Lower leg skin (tissue), 3 donors: ENCODE measurements around the gene IFT57.

Experiments
- POLR2A ChIP-seq, 2 donors: fragments of 450-650 bp; IDR thresholded peaks; one replicate each; pipeline ENCODE4 v1.6.1; 2016 to 2017; ENCODE audit warnings: antibody characterized with exemption in 2 of 2, mild to moderate bottlenecking in 1 of 2, moderate library complexity in 1 of 2
- TF ChIP-seq, protein P1 (sequence below), 3 donors: fragments of 450-650 bp; IDR thresholded peaks; one replicate each; pipeline ENCODE4 v1.5.1; 2016; ENCODE audit warnings: antibody characterized with exemption in 3 of 3, mild to moderate bottlenecking in 3 of 3, moderate library complexity in 2 of 3

DNA sequence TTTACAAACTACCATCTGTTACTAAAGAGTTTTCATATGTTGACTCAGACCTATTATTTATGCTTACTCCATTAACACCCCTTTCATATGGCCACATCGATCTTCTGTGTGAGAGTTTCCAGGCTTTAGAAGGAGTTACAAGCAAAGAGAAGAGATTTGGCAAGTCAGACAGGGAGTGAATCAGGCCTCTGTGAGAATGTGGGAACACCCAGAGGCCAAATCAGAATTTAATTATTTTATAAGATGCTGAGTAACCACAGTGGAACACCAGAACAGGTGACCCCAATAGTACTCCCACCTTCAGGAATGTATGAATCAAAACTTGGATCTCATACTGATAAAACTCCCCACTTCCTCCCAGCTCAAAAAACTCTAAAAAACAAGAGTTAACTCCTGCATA lies 42.0 kb downstream of the IFT57 start:
- TF ChIP-seq, protein P1, sequence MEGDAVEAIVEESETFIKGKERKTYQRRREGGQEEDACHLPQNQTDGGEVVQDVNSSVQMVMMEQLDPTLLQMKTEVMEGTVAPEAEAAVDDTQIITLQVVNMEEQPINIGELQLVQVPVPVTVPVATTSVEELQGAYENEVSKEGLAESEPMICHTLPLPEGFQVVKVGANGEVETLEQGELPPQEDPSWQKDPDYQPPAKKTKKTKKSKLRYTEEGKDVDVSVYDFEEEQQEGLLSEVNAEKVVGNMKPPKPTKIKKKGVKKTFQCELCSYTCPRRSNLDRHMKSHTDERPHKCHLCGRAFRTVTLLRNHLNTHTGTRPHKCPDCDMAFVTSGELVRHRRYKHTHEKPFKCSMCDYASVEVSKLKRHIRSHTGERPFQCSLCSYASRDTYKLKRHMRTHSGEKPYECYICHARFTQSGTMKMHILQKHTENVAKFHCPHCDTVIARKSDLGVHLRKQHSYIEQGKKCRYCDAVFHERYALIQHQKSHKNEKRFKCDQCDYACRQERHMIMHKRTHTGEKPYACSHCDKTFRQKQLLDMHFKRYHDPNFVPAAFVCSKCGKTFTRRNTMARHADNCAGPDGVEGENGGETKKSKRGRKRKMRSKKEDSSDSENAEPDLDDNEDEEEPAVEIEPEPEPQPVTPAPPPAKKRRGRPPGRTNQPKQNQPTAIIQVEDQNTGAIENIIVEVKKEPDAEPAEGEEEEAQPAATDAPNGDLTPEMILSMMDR (IDR thresholded peaks at IDR 0.05): no peak
- TF ChIP-seq POLR2A (IDR thresholded peaks at IDR 0.05): no peak
